ENCODE results near the gene CNKSR3. TPM values are rescaled to one million over a fixed set of nuclear protein-coding genes. Genes with fewer than 3 reads are reported as not detected.

CNKSR3 gene
- polyA plus RNA-seq, 1 experiment = 5.2 TPM

- Histone ChIP-seq H3K27me3 (ENCODE audit: control insufficient read depth, insufficient read depth, low read length) (peaks cover 3% of the 10 kb centered on the region; the same call in 1 of the 2 replicates), H3K36me3 (ENCODE audit: control insufficient read depth, insufficient read depth, low read length) (no peaks in the 10 kb centered on the region; the same call in 1 of the 2 replicates), H3K4me3 (ENCODE audit: low read depth, low read length) (no peak overlapping the region)
- ChIA-PET CTCF (no interaction called here), POLR2A (no interaction called here)
- no peak for TF ChIP-seq CTCF (IDR thresholded peaks at IDR 0.05; ENCODE audit: insufficient read depth, low read depth, low read length)
- DNase-seq (ENCODE audit: low read depth) = no peak
Observed at GRCh38 chr6:154384191-154384590, 126.3 kb downstream of the CNKSR3 start.

- no peak for TF ChIP-seq CTCF (IDR thresholded peaks at IDR 0.05; ENCODE audit: insufficient read depth, low read depth, low read length)
- Histone ChIP-seq H3K27me3 (ENCODE audit: control insufficient read depth, insufficient read depth, low read length) (peaks cover 3% of the 10 kb centered on the region; the same call in 1 of the 2 replicates), H3K4me3 (ENCODE audit: low read depth, low read length) (no peak overlapping the region), H3K36me3 (ENCODE audit: control insufficient read depth, insufficient read depth, low read length) (no peaks in the 10 kb centered on the region; the same call in 1 of the 2 replicates)
- ChIA-PET CTCF (interaction anchor here (1.1 to 1.5 kb wide), 2 partner anchors 10 to 12 kb away, joined by 3 to 4 read pairs; no protein-coding TSS in a partner anchor), POLR2A (no interaction called here)
- DNase-seq (ENCODE audit: low read depth) = no peak
Observed at GRCh38 chr6:154383273-154383672, 127.2 kb downstream of the CNKSR3 start.

GRCh38 chr6:154382740-154383139, 127.7 kb downstream of the CNKSR3 start:
- Histone ChIP-seq H3K36me3 (ENCODE audit: control insufficient read depth, insufficient read depth, low read length) (no peaks in the 10 kb centered on the region; the same call in 1 of the 2 replicates), H3K27me3 (ENCODE audit: control insufficient read depth, insufficient read depth, low read length) (peaks cover 3% of the 10 kb centered on the region; the same call in 1 of the 2 replicates), H3K4me3 (ENCODE audit: low read depth, low read length) (no peak overlapping the region)
- ChIA-PET CTCF (interaction anchor here (1.1 to 1.5 kb wide), 2 partner anchors 9 to 12 kb away, joined by 3 to 4 read pairs; no protein-coding TSS in a partner anchor), POLR2A (no interaction called here)
- no peak for DNase-seq (ENCODE audit: low read depth)
- TF ChIP-seq CTCF (IDR thresholded peaks at IDR 0.05; ENCODE audit: insufficient read depth, low read depth, low read length) = no peak

- CTCF ChIA-PET = interaction anchor here (0.6 kb wide), 2 partner anchors 10 to 216 kb away, joined by 3 read pairs; no protein-coding TSS in a partner anchor
- no peak overlapping the region for H3K4me3 ChIP-seq (ENCODE audit: low read depth, low read length)
- H3K36me3 ChIP-seq (ENCODE audit: control insufficient read depth, insufficient read depth, low read length) = no peaks in the 10 kb centered on the region; the same call in 1 of the 2 replicates
- no peak for DNase-seq (ENCODE audit: low read depth)
- peaks cover 3% of the 10 kb centered on the region; the same call in 1 of the 2 replicates for H3K27me3 ChIP-seq (ENCODE audit: control insufficient read depth, insufficient read depth, low read length)
- POLR2A ChIA-PET = no interaction called here
- TF ChIP-seq CTCF (IDR thresholded peaks at IDR 0.05; ENCODE audit: insufficient read depth, low read depth, low read length) = no peak
Observed at GRCh38 chr6:154381548-154381947, 128.9 kb downstream of the CNKSR3 start.

GRCh38 chr6:154380741-154381140, 129.7 kb downstream of the CNKSR3 start:
- Histone ChIP-seq H3K27me3 (ENCODE audit: control insufficient read depth, insufficient read depth, low read length) (peaks cover 3% of the 10 kb centered on the region; the same call in 1 of the 2 replicates), H3K4me3 (ENCODE audit: low read depth, low read length) (no peak overlapping the region), H3K36me3 (ENCODE audit: control insufficient read depth, insufficient read depth, low read length) (no peaks in the 10 kb centered on the region; the same call in 1 of the 2 replicates)
- no peak for DNase-seq (ENCODE audit: low read depth)
- CTCF ChIA-PET = interaction anchor here (0.6 kb wide), 1 partner anchor 11 kb away, joined by 3 read pairs; no protein-coding TSS in a partner anchor
- no peak for TF ChIP-seq CTCF (IDR thresholded peaks at IDR 0.05; ENCODE audit: insufficient read depth, low read depth, low read length)
- POLR2A ChIA-PET = no interaction called here

All from BJ (cell line).